Activated CD4-positive, alpha-beta T cell treated with anti-CD3 and anti-CD28 coated beads, Interleukin-2, amount 50 U/mL, for 24 hours (primary cell): ENCODE data around the gene NDUFA5.

Experiments
- DNase-seq, 2 donors: peaks; one replicate each; pipeline ENCODE4 v3.0.0-alpha.2; 2020; ENCODE audit warnings: low read depth in 1 of 2, low spot score in 1 of 2

Gene NDUFA5

GRCh38 chr7:123557398-123558288 is at the start of gene NDUFA5:
NDUFA5 (minus strand) TSS chr7:123557818; CDS start chr7:123557795, 23 bp downstream.
- DNase-seq = peak; percentile 82 to 99

DNA sequence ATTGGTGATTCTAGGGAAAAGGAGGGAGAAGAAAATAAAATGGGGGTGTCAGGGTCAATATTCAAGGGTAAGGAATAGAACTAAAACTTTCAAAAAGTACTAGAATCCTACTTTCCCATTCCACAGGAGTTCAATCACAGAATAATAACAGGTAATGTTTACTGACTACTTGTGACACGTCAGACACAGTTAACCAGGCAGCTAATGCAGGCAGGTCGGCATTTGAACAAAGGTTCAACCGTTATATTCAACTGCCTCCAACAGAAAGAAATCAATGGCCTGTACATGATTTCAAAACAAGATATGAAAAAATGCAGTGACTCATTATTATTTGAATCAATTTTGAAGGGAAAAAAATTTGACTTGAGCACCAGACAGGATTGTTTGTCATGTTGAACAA is 47.1 kb upstream of the NDUFA5 start:
- no peak for DNase-seq

DNA sequence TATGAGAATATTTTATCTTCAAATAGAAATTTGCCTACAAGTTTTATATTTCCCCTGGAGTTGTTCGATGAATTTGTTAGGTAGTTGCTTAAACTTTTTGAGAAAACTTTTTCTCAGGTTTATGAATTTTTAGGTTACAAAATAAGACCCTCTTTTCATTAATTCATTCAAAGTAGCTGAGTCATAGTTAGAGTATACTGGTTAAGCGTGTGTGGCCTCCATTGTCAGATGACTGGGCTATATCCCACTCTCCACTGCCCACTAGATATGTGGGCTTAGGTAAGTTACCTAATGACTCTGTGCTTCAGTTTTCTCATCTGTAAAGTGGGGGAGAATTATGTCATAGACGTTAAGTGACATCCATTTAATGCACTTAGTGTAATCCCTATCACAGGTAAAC is 45.0 kb upstream of the NDUFA5 start:
- no peak for DNase-seq

DNA sequence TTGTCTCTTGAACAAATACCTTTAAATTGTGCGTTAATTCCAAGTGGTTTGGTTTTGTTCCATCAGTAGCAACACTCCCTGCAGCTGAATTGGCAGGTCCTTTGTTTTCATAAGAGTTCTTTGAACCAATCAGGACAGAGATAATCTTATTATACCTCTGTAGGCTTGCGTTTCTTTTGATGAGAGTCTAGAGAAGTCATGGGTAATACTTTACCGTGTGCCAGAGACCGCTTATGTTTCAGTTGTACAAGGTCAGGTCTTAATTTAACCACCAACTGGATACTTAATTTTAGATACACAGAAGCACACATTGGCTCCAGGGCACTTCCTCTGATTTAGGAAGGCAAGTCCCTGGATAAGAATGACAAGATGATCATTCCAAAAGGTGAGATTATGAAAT is 43.9 kb upstream of the NDUFA5 start, which contains the start of gene ASB15:
Gene ASB15, plus strand, starts transcription at position 292 of the 400 bp plus-strand sequence. CDS start 12,682 bp downstream, outside the sequence.
- DNase-seq = no peak

DNA sequence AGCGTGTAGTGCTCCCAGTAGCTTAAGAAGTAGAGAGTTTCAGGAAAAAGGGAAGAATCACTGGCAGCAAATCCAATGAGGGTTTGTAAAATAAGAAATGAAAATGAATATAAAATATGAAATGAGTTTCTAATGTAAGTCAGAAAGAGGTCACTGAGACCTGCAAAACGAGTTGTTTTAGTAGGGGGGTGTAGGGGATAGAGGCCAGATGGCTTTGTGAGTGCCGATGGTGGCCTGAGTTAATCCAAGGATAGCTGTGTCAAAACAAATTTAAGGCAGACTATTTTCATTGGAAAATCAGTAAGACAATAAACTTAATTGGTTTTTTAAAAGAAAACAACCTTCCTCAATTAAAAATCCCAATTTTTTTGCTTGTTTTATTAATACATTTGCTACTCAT is 43.3 kb upstream of the NDUFA5 start:
- no peak for DNase-seq

- no peak for DNase-seq
These were observed 42.1 kb upstream of the NDUFA5 start for GRCh38 chr7:123599766-123600165.

DNA sequence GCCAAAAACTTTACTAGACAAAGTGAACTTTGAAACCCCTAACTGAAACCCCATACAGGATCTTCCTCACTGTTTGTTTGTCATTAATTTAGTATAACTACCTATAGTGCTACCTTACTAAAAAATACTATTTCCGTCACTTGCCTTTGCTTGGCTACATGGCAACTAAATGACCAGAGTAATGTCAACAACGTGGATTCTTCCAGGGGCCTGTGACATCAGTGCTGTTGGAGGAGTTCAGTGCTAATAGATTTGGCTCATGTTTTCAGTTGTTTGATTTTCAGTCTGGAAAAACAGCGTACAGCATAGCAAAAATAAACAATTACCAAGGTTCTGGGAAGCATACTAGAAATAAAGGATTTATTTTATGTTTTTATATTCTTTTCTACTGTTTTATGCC is 41.0 kb upstream of the NDUFA5 start:
- DNase-seq = no peak

GRCh38 chr7:123594813-123595241 is 37.2 kb upstream of the NDUFA5 start:
- no peak for DNase-seq

DNA sequence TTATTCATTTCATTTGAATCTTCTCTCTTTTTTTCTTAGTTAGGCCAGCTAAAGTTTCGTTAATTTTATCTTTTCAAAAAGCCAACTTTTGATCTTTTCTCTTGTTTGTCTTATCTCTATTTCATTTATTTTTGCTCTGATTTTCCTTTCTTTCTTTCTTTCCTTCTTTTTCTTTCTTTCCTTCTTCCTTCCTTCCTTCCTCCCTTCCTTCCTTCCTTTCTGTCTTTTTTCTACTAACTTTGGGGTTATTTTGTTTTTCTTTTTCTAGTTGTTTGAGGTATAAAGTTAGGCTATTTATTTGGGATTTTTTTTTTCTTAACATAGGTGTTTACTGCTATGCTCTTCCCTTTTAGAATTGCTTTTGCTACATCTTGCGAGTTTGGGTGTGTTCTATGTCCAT is 30.8 kb upstream of the NDUFA5 start:
- DNase-seq = no peak

DNA sequence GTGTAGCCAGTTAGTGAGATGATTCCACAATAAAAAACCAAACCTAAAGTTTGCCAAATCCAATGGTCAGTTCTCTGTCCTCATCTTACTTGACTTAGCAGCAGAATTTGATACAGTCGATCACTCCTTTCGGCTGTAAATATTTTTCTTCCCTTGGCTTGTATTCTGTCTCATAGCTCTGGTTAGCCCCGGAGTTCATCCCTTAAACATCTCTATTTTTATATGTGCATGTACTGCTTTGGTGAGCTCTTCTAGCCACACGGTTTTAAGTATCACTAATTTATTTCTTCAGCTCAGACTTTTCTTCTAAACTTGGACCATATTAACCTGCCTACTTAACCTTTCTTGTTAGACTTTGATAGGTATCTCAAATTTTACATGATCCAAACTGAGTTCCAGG is 26.2 kb upstream of the NDUFA5 start:
- no peak for DNase-seq

GRCh38 chr7:123581162-123581459 is 23.5 kb upstream of the NDUFA5 start:
- DNase-seq = no peak

- no peak for DNase-seq
These were observed 23.0 kb upstream of the NDUFA5 start for GRCh38 chr7:123580406-123581161.

- DNase-seq = no peak
These were observed 21.8 kb upstream of the NDUFA5 start for GRCh38 chr7:123579416-123579815.

DNA sequence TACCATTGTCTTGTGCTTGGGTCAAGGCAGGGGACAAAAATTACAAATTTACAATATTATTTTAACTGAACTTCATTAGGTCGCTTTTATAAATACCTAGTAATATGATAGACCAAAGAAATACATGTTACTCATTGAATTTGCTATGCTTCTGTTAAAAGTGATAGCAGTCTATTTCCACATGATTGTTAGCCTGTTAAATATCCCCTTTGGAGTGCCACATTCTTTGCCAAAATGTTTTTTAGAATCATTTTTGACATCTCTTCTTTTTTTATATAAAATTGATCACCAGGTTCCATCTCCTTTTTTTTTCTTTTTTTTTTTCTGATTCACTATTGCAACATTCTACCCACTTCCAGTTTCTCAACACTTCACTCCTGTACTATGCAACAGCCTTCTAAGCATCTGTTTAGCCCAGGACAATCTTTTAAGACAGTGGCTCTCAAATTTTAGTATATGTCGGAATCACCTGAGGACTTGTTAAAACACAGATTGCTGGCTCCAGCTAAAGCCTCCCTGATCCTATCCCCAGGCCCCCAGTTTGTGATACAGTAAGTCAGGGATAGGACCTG is 16.4 kb upstream of the NDUFA5 start:
- DNase-seq = no peak

DNA sequence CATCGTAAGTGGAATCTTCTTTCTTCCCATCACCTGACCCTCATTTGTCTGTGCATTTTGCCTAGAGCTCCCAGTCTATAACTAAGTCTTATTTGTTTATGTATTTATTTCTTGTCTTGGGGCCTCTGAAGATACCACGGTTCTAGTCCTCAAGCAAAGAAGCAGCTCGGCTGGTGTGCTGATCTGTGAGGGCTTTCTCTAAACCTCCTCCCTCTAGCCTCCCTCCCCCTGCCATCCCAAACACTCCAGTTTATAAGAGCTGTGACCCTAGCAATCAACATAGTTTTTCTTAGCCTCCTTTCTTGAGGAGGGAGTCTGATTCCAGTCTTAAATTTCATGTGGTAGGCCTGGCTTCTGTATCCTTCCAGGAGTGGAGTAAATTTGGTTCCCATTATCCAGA is 15.7 kb upstream of the NDUFA5 start:
- DNase-seq = no peak

DNA sequence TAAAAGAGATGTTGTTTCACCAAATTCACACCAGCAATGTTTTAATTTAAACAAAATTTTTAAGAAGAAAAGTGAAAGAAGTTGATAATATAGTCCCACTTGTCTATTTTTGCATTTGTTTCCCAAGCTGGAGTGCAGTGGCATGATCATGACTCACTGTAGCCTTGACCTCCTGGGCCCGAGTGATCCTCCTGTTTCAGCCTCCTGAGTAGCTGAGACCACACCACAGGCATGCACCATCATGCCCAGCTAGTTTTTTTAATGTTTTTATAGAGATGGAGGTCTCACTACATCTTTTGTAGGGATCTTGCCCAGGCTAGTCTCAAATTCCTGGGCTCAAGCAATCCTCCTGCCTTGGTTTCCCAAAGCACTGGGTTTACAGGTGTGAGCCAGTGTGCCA is 14.1 kb upstream of the NDUFA5 start:
- no peak for DNase-seq

DNA sequence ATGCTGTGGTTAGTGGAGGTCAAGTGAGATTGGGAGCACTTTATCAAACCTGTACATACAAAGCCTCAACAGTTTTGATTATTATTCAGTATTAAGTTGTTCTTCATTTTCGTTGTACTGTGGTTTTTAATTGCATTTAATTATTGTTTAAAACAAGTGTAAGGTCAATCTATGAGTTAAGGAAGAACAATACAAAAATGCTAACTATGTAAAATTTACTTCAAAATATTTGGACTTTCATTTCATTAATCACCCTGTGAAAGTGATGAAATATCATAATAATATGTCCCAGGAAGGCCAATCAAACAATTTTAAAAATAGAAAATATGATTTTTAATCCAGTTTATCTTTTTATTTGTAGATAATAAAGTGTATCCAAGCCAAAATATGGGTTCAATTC is 13.6 kb upstream of the NDUFA5 start:
- no peak for DNase-seq

DNA sequence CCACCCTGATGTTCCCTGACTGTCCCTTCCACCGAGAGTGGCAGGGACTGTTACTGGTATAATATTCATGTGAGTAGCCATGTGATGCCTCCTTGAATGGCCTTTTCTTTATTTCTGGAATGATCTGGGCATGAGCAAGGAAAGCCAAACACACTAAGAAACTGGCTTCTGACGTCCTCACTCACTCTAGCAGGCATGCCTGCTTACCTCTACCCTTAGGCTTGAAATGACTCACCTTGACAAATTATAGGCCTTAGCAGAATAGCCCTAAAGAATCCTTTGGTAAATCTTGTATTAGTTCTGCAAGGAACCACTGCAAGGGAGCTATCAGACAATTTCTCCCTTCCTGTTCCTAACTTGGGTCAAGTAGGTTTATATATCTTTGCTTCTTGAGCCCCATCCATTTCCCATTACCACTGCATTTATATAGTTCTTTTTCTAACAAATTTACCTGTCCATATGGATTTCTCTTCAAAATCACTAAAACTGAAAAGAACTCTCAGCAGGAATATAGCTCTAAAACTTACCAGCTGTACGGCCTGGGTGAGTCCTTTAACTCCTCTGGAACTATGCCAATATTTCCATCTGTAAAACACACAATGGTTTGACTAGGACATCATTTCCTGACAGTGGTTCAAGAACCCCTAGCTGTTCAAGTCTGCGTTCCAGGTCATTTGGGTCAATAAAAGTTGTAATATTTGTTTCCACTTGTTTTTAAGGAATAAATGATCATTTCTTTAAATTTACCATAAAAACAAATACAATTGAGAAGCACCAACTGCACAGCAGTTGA is 13.0 kb upstream of the NDUFA5 start:
- DNase-seq = no peak

GRCh38 chr7:123569352-123570010 is 11.9 kb upstream of the NDUFA5 start:
- DNase-seq = no peak

DNA sequence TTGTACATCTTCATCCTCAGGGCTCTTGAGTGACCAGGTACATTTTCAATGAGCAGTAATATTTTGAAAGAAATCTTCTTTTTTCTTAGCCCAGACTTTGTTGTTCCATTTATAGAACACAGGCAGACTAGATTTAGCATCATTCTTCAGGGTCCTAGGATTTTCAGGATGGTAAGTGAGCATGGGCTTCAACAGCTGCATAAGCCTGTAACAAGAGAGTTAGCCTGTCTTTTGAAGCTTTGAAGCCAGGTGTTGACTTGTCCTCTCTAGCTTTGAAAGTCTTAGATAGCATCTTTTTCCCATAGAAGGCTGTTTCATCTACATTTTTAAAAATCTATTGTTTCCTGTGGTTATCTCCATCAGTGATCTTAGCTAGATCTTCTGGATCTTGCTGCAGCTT is 4.5 kb upstream of the NDUFA5 start:
- no peak for DNase-seq
